HG02623 (cell line): Measurements from ENCODE around the gene RUNDC1.
"Not testable (repeated sequence)": the region's sequence is repeated elsewhere in the genome, so short reads cannot be mapped to it uniquely, and the experiment has no call there.

Source experiments
- ATAC-seq: cut with Tn5 transposase; IDR thresholded peaks from one replicate; pipeline ENCODE4 v1.9.1; 2021; ENCODE audit warnings: moderate library complexity; ENCODE audit not compliant: unreplicated experiment

RUNDC1 gene

DNA sequence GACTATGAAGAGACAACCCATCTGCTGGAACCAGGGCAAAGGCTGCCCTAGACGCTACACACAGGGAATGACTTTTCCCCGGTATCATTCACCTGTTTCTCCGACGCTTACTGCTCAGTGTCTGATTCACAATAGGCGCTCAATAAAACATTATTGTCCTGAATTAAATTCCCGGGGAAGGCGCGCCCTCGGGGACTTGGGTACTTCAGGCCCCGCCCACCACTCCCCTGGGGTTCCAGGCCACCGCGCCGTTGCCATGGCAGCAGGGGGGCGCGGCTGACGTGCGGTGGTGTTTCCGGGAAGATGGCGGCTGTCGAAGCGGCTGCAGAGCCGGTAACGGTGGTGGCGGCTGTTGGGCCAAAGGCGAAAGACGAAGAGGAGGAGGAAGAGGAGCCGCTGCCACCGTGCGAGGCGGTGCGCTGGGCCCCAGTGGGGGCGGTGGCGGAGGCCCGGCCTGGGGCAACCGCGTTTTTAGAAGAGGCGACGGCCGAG, at the start of gene RUNDC1:
RUNDC1 (plus strand) TSS at position 292 of the 492 bp plus-strand sequence; CDS start at position 304, 12 bp downstream.
- peak; percentile 64 for ATAC-seq

DNA sequence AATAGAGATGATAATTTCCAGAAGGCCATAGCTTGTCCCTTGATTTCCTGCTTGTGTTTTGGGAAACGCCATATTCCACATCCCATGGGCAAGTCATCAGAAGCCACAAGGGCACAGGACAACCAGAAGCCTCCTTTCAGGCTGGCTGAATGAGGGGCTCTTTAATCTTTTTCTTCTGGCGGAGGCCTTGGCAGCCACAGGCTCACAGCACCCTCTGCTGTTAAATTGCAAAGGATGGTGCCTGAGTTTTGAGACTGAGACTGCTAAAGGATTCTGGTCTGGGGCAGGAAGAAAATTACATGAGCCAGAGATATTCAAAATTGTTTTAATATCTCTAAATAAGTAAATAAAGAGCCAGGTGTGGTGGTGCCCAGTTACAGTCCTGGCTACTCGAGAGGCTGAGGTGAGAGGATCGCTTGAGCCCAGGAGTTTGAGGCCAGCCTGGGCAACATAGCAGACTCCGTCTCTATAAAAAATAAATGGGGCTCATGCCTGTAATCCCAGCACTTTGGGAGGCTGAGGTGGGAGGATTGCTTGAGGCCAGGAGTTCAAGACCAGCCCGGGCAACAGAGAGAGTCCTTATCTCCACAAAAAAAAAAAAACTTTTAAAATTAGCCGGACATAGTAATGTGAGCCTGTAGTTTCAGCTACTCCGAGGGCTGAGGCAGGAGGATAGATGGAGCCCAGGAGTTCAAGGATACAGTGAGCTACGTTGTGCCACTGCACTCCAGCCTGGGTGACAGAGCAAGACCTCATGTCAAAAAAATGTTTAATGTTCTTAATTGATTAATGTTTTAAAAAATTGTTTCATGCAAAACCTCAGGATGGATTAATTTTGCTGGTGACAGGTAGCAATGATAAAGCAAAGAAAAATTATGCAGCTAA, 42.4 kb upstream of the RUNDC1 start:
- ATAC-seq: no peak

- ATAC-seq: no peak
These were observed 36.2 kb upstream of the RUNDC1 start for GRCh38 chr17:42944211-42944610.

DNA sequence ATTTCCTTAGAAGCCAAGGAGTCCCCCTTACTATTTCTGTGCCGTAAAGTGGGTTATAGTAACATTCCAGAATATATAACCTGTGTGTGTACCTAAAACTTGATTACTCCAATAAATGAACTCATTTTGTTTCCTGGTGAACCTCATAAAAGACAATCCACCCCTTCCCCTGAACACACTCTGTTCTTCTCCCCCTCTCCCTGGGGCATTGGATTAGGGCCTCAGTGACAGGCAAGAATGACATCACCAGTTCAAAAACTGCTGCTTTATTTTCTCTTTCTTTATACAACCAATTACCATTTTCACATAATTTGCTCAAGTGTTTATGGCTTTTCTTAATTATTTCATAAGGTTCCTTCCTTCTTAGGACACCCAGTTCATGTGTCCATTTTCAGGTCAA, 33.6 kb upstream of the RUNDC1 start:
- no peak for ATAC-seq

- ATAC-seq: no peak
These were observed 30.2 kb upstream of the RUNDC1 start for GRCh38 chr17:42950044-42950783.

DNA sequence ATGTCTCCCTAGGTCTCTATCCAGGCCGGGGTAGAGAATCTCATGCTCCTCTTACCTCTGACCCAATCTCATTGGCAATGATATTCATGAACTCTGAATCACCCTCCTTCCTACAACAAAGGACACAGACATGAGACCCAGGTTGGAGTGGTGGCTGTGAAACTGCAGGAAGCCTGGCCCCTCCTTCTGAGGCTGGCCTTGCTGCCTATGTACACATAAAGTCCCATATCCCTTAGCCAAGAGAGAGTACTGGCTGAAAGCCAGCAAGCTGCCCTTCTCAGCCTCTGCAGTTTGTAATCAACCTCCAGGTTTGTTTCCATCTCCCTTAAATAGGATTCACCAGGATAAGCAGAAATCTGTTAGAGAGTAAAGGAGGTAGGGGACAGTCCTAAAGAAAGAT, 26.7 kb upstream of the RUNDC1 start:
- no peak for ATAC-seq

DNA sequence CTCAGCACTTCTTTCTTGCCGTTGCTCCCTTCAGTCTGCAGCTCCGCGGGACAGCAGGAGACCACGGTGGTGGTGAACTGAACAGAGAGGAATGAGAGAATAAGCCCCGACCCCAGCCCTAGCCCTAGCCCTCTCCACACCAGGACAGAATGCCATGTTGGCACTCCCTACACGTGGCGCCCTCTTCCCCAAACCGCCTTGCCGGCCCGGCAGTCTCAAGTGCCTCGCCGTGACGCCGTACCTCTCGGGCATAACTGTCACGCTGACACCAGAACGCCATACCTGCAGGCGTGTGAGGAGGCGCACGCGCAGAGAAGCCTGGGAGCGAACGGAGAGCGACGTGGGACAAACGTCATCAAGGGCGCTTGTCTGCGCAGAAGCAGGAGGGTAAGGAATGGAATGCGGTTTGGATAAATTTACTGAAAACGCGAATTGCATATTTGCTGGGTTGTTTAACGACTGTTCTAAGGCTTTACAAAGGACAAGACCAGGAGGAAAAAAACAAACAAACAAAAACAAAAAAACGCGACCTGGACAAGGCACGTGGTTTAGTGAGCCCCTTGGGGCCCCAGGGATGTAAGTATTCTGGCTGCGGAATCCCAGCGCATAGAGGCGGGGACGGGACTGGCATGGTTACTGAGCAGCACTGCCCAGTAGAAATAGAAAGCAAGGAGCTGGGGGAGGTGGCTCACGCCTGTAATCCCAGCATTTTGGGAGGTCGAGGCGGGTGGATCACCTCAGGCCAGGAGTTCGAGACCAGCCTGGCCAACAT, 16.0 kb upstream of the RUNDC1 start, which contains the start of gene AARSD1:
AARSD1 (minus strand) TSS at position 294 of the 772 bp plus-strand sequence; CDS start at position 280, 14 bp downstream.
- peak; percentile 64 for ATAC-seq

DNA sequence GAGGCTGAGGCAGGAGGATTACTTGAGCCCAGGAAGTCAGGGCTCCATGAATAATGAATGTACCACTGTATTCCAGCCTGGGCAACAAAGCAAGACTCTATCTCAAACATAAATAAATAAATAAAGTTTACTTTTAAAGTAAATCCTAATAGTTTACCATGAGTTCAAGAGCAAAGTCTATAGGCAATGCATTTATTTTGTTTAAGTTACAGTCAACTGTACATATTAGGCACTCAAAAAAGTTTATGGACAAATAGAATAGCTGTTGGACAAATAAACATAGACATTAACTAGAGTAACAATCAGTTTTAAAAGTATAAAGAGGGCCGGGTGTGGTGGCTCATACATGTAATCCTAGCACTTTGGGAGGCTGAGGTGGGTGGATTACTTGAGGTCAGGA, 12.4 kb upstream of the RUNDC1 start:
- ATAC-seq: no peak

- no peak for ATAC-seq
These were observed 11.3 kb upstream of the RUNDC1 start for GRCh38 chr17:42969001-42969581.

GRCh38 chr17:42971589-42971988, 8.8 kb upstream of the RUNDC1 start:
- no peak for ATAC-seq

GRCh38 chr17:42973323-42973722, 7.0 kb upstream of the RUNDC1 start:
- not testable (repeated sequence) for ATAC-seq

DNA sequence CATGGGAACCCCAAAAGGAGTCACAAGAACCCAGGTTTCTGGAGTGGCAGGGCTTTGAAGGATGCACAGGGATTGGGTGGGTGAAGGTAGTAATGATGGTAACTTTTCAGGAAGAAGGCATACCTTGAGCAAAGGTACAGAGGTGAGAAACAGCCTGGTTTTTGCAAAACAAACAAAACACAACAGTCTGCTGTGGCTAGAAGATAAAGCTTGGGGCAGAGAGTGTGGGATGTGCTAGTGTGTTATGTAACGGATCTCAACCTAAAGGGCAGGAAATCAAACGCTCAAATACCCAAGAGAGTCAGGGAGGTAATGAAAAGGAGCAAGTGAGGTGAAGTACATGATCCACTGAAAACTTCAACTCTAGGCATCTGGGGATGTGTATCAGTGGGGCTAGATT, 5.1 kb upstream of the RUNDC1 start:
- ATAC-seq: no peak

GRCh38 chr17:42975701-42976100, 4.7 kb upstream of the RUNDC1 start:
- not testable (repeated sequence) for ATAC-seq

GRCh38 chr17:42979511-42980273, 673 bp upstream of the RUNDC1 start, which contains the start of gene PTGES3L:
TSS of gene PTGES3L (minus strand) at chr17:42980080. CDS start at chr17:42980053, 27 bp downstream.
- no peak for ATAC-seq

GRCh38 chr17:42980766-42981397, 517 bp downstream of the RUNDC1 start:
- ATAC-seq: peak; percentile 29

DNA sequence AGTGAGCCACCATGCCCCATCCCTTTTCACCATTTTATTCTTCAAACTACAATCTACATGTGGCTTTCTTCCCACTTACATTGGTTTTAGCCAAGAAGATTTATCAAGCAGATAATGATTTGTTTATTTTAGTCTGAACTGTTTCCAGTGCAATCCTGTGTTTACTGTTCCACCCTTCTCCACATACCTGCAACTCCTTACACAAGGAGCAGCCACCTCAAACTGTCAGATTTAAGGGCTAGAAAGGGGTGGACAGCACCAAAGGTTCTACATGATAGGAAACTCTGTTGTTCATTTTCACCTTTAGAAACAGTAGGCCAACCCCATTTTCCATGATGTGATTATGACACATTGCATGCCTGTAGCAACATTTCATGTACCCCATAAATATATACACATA, 1.9 kb downstream of the RUNDC1 start:
- ATAC-seq: no peak

DNA sequence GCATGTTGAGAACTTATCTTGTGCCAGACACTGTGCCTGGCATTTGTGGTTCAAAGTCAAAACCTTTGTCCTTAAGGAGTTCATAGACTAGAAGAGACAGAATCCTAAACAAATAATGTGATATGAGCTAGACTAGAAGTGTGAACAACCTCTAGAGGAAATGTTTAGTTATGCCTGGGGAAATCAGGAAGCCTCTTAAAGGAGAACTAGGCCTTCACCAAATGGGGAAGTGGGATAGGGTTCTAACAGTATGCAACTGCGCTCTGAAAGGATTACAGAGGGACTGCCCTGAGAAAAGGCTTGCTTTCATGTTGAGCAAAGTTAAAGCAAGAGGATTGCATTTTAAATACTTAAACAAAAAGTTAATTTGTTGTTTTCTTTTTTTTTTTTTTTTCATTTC, 4.9 kb downstream of the RUNDC1 start:
- ATAC-seq: no peak

- no peak for ATAC-seq
These were observed 8.8 kb downstream of the RUNDC1 start for GRCh38 chr17:42989141-42989540.
